LNCAP (cell line): ENCODE results near the gene GALNT10.

Experiments
- TF ChIP-seq, protein P1 (sequence below): fragments of 450-650 bp; IDR thresholded peaks from 2 replicates; pipeline ENCODE4 v1.5.1; 2017; ENCODE audit warnings: mild to moderate bottlenecking

Gene GALNT10

DNA sequence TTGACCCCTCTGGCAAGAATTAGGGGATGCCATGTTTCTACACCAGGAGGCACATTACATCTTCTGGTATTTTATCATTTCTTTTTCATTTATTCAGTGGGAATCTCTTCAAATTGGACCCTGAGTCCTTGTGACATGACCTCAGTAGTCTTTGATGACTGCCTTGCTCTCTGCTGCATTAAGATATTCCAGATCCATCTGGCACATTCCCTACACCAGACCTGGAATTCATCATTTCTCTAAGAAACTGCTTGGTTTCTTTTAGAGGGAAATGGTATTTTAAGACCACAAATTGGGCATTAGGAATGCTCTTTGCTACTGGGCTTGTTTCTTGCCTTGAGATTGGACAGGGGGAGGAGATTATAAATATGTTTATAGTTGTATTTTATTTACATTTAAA, 61.0 kb downstream of the GALNT10 start:
- TF ChIP-seq, protein P1, sequence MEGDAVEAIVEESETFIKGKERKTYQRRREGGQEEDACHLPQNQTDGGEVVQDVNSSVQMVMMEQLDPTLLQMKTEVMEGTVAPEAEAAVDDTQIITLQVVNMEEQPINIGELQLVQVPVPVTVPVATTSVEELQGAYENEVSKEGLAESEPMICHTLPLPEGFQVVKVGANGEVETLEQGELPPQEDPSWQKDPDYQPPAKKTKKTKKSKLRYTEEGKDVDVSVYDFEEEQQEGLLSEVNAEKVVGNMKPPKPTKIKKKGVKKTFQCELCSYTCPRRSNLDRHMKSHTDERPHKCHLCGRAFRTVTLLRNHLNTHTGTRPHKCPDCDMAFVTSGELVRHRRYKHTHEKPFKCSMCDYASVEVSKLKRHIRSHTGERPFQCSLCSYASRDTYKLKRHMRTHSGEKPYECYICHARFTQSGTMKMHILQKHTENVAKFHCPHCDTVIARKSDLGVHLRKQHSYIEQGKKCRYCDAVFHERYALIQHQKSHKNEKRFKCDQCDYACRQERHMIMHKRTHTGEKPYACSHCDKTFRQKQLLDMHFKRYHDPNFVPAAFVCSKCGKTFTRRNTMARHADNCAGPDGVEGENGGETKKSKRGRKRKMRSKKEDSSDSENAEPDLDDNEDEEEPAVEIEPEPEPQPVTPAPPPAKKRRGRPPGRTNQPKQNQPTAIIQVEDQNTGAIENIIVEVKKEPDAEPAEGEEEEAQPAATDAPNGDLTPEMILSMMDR, result no peak

DNA sequence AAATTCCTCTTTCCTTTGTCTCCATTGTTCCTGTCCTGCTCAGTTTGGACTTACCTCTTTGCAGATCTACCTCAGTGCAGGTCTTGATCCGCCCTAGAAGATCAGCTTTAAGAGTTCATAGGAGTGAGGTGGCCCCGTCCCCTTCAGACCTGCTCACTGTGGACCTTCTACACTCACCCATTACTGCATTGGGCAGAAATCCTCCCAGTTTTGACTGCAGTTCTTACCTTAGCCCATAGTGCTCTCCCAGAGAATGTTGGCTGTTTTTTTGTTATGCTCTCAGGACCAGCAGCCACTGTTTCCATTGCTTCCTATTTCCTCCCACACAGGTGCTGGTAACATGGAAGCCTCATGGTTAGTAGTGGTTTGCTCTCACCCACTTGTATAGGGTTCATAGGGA, 63.3 kb downstream of the GALNT10 start:
- TF ChIP-seq, protein P1, result no peak

DNA sequence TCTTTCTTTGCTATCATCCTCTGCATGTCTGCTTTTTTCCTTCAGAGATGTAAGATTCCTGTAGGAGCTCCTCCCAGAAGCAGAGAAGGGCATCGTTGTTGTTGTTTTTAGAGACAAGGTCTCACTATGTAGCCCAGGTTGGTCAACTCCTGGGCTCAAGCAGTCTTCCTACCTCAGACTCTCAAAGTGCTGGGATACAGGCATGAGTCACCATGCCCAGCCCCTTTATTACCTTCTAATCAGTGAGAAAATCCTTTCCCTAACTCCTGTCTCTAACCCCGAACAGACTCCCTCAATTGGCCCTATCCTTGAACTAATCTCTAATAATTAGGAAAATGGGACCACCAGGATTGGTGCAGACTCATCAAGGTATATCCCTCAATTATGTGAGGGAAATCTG, 64.4 kb downstream of the GALNT10 start:
- TF ChIP-seq, protein P1, result no peak

DNA sequence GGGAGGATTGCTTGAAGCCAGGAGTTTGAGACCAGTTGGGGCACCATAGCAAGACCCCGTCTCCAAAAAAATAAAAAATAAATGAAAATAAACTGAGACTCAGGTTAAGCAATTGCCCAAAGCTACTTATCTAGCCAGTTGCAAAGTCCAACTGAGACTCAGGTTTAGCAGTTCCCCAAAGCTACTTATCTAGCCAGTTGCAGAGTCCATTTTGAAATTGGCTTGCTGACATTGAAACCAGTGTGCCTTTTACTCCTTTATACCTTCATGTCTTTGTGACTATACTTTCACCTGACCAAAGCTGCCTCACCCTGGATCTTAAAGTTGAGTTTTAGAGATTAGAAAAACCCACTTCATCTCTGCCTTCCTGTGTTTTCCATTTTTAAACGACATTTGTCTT, 66.5 kb downstream of the GALNT10 start:
- TF ChIP-seq, protein P1, result no peak

DNA sequence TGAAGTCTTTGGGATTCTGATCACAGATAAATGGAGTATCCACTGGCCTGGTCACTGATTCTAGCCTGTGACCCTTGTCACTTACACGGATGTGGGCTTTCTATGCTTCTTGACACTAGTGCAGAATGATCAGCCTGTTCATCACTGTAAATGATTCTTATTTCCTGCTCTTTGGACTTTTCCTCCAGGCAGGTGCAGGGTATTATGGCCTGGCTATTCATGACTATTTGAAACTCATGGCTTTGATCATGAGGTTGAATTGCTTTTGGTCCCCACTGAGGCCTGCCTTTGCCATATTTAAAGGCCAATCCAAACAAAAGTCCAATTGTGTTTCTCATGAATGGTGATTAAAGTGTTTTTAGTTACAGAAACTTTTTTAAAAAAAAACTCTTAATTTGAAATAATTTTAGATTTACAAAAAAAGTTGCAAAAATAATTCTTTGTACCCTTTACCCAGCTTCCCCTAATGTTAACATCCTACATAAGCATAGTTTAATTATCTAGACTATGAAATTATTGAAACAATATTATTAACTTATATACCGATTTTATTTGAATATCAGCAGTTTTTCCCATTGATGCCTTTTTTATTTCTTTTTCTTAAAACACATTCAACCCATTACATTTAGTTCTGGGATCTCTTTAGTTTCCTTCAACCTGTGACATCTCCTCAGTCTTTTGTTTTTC, 68.1 kb downstream of the GALNT10 start:
- TF ChIP-seq, protein P1, result no peak

DNA sequence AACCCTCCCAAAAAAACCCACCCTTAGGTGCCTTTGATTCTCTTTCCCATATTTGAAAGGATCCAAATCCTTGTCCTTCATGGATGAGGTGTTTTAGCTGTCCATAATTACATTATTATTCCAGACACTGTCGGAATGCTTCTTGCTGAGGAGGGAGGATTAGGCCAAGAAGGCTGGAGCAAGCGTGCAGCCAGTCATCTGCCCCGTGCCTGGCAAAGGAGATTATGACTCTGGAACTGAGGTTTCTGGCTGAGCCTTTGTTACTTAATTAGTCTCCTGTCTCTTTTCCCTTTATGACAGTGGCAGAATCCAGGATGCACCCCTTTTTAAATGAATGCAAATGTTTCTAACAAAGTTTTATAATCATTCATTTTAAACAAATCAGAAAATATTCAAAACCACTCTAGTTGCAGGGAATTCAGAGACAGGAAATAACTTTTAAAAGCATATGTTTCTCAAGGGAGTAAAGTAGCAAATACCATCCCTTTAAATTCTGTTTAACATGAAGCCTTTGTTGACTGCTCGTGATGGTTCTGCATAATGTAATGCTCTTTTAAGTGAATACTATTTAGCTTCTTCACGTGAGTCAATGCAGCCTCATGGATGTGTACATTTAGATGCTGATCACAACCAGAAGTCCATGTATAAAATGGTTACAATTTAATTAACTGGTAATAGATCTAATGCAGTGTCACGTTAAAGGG, 69.8 kb downstream of the GALNT10 start:
- TF ChIP-seq, protein P1, result no peak

DNA sequence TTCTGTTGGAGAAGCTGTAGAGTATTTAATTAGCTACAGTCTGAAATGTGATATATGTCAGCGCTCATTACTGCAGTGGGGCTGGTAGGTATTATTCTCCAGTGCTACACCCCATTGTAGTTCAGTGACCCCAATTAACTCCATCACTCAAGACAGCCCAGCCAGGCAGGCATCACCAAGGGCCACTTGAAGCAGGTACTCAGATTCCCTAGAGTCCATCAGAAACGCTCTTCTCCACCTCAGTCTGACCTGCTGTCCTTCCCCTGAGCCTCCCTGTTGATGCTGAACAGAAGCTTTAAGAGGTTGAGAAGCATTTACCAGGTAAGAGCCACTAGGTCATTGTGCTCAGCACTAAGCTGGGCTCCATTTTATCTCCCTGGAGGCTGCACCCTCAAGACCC, 71.8 kb downstream of the GALNT10 start:
- TF ChIP-seq, protein P1, result no peak
